Smooth muscle cell (in vitro differentiated cells): ENCODE measurements around the gene RPL38. TPM values are rescaled to one million over a fixed set of nuclear protein-coding genes. Genes with fewer than 3 reads are reported as not detected.

Experiments used
- DNase-seq: peaks from one replicate; lab custom pipeline; 2025; ENCODE audit not compliant: unreplicated experiment; lab: John Stamatoyannopoulos, UW
- H2AFZ ChIP-seq: fragments of 200-600 bp; sonication (generic); 2 replicates; pipeline ENCODE4 v1.6.0; 2016; ENCODE audit warnings: antibody characterized with exemption, low read depth, mild to moderate bottlenecking
- H3F3A ChIP-seq: fragments of 200-600 bp; sonication (generic); 2 replicates; pipeline ENCODE4 v1.6.0; 2017; ENCODE audit warnings: antibody characterized with exemption, low read depth
- H3K27ac ChIP-seq: fragments of 200-600 bp; sonication (generic); 2 replicates; pipeline ENCODE4 v1.5.1; 2016; ENCODE audit warnings: low read depth, mild to moderate bottlenecking
- H3K27me3 ChIP-seq: fragments of 200-600 bp; sonication (generic); 2 replicates; pipeline ENCODE4 v1.6.1; 2016; ENCODE audit warnings: low read depth, mild to moderate bottlenecking
- H3K36me3 ChIP-seq: fragments of 200-600 bp; sonication (generic); 2 replicates; pipeline ENCODE4 v1.5.1; 2016; ENCODE audit warnings: low read depth
- H3K4me1 ChIP-seq: fragments of 200-600 bp; sonication (generic); 2 replicates; pipeline ENCODE4 v1.5.1; 2016; ENCODE audit warnings: low read depth
- H3K4me2 ChIP-seq: fragments of 200-600 bp; sonication (generic); 2 replicates; pipeline ENCODE4 v1.6.0; 2016; ENCODE audit warnings: mild to moderate bottlenecking
- H3K4me3 ChIP-seq: fragments of 200-600 bp; sonication (generic); 2 replicates; pipeline ENCODE4 v1.5.1; 2016; ENCODE audit warnings: mild to moderate bottlenecking
- H3K79me2 ChIP-seq: fragments of 200-600 bp; sonication (generic); 2 replicates; pipeline ENCODE4 v1.6.0; 2016; ENCODE audit warnings: low read depth, mild to moderate bottlenecking
- H3K9ac ChIP-seq: fragments of 200-600 bp; sonication (generic); 2 replicates; pipeline ENCODE4 v1.6.0; 2016; ENCODE audit warnings: low read depth
- H3K9me3 ChIP-seq: fragments of 200-600 bp; sonication (generic); replicated peaks from 2 replicates; pipeline ENCODE4 v1.5.1; 2016; ENCODE audit warnings: low read depth
- H4K20me1 ChIP-seq: fragments of 200-600 bp; sonication (generic); 2 replicates; pipeline ENCODE4 v1.6.0; 2016; ENCODE audit warnings: low read depth
- WGBS: methylation state at CpG from one replicate; pipeline ENCODE4 v1.1.7; 2016; ENCODE audit warnings: low lambda C conversion rate; 5-methylcytosine and 5-hydroxymethylcytosine counted together
- polyA plus RNA-seq: library from polyadenylated mRNA; unstranded; fragments of >200 nt; fragmentation: Nextera tagmentation; extraction: Ambion mirVana; gene quantifications from 2 replicates; pipeline ENCODE4 v1.2.1, GENCODE V29; 2016
- total RNA-seq: library from RNA; depleted of rRNA; stranded (reverse); fragments of >200 nt; gene quantifications from 2 replicates; pipeline ENCODE4 v1.2.3, GENCODE V29; 2014
- TF ChIP-seq, protein P1 (sequence below): fragments of 200-600 bp; sonication (generic); IDR thresholded peaks from 2 replicates; pipeline ENCODE4 v1.5.1; 2017; ENCODE audit warnings: borderline replicate concordance, mild to moderate bottlenecking, antibody characterized with exemption; ENCODE audit not compliant: insufficient read depth, poor library complexity, severe bottlenecking

RPL38 gene
- total and polyA plus RNA-seq, 2 experiments from 2014 or later: 449 to 889 TPM

DNA sequence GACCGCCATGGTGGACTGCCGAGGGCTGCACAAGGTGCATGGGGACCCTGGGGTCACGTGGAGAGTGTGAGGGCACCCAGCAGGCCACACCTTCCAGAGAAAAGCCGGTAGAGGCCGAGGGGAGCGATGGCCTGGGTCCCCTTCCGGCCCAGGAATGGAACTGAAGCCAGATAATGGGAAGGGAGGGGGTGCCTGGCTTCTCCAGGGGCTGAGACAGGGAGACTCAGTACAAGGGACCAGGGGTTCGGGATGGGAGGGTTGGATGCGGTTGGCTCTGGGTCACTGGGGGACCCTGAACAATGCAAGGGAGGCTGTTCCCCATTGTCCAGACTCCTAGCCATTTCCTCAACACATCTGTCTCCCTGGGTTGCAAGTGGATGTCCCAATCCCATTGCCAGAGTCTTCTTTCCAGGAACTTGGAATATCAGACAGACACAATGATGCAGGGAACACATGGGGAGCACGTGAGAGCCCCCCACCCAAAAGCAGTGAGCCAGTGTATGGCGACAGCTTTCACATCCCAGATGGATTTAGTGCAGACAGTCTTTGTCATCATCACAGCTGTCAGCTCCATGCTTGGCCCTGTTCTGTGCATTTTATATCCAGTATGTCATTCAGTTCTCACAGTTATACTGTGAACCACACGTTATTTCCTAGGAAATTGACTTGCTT, 47.0 kb downstream of the RPL38 start:
- H3K9ac ChIP-seq: no peak overlapping the region
- 70% methylated on average over 12 of the region's 12 CpGs for WGBS

DNA sequence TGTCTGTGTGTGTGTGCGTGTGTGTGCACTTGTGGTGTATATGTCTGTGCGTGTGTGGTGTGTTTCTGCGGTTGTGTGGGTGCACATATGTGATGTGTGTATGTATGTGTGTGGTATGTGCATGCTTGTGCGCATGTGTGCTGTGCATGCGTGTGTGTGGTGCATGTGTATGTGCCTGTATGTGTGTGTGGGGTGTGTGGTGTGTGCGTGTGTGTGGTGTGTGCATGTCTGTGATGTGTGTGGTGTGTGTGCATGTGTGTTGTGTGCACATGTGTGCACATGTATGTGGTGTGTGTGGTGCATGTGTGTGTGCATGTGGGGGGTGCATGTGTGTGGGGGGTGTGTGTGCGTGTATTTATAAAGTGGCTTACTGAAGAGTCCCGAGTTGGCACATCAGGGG, 47.6 kb downstream of the RPL38 start:
- Histone ChIP-seq H3K9ac (no peak overlapping the region), H3K4me3 (no peak overlapping the region), H4K20me1 (no peaks in the 10 kb centered on the region), H3K27ac (no peak overlapping the region), H3K9me3 (no peaks in the 10 kb centered on the region), H3K79me2 (no peaks in the 10 kb centered on the region), H3K36me3 (no peaks in the 10 kb centered on the region), H2AFZ (no peak overlapping the region), H3F3A (no peaks in the 10 kb centered on the region), H3K4me2 (no peak overlapping the region), H3K4me1 (peaks cover 3% of the 10 kb centered on the region), H3K27me3 (no peaks in the 10 kb centered on the region)
- TF ChIP-seq, protein P1, sequence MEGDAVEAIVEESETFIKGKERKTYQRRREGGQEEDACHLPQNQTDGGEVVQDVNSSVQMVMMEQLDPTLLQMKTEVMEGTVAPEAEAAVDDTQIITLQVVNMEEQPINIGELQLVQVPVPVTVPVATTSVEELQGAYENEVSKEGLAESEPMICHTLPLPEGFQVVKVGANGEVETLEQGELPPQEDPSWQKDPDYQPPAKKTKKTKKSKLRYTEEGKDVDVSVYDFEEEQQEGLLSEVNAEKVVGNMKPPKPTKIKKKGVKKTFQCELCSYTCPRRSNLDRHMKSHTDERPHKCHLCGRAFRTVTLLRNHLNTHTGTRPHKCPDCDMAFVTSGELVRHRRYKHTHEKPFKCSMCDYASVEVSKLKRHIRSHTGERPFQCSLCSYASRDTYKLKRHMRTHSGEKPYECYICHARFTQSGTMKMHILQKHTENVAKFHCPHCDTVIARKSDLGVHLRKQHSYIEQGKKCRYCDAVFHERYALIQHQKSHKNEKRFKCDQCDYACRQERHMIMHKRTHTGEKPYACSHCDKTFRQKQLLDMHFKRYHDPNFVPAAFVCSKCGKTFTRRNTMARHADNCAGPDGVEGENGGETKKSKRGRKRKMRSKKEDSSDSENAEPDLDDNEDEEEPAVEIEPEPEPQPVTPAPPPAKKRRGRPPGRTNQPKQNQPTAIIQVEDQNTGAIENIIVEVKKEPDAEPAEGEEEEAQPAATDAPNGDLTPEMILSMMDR: no peak
- 90% methylated on average over 8 of the region's 8 CpGs for WGBS
- no peak for DNase-seq

More for the DNA sequence above, 47.0 kb downstream of the RPL38 start:
- Histone ChIP-seq H3K4me3 (no peak overlapping the region), H3K27ac (no peak overlapping the region), H3K79me2 (no peaks in the 10 kb centered on the region), H3K27me3 (no peaks in the 10 kb centered on the region), H3K4me2 (no peak overlapping the region), H4K20me1 (no peaks in the 10 kb centered on the region), H3K9me3 (no peaks in the 10 kb centered on the region), H3K4me1 (peaks cover 8% of the 10 kb centered on the region), H3F3A (no peaks in the 10 kb centered on the region), H3K36me3 (no peaks in the 10 kb centered on the region), H2AFZ (no peak overlapping the region)
- TF ChIP-seq, protein P1: no peak
- no peak for DNase-seq

DNA sequence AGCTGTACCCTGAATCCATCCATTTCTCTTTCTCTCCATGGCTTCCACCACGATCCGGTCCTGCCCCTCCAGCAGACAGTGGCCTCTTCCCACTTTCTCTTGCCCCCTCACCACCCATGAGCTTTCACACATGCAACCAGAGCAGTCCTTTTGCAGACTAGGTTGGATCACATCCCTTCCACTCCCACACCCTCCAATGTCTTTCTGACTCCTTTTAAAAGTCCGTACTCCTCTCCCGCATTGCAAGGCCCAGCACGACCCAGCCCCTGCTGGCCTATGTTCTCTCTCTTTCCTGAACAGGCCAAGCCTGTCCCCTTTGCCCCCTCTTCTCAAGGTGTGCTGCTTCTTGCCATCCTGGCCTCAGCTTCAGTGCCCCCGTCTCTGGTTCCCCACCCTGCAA, 48.1 kb downstream of the RPL38 start:
- Histone ChIP-seq H3K36me3 (no peaks in the 10 kb centered on the region), H3K79me2 (no peaks in the 10 kb centered on the region), H2AFZ (no peak overlapping the region), H3K9ac (no peak overlapping the region), H4K20me1 (no peaks in the 10 kb centered on the region), H3K27me3 (no peaks in the 10 kb centered on the region), H3K27ac (no peak overlapping the region), H3K4me1 (no peaks in the 10 kb centered on the region), H3K4me3 (no peak overlapping the region), H3F3A (no peaks in the 10 kb centered on the region), H3K4me2 (no peak overlapping the region), H3K9me3 (no peaks in the 10 kb centered on the region)
- 88% methylated on average over 6 of the region's 6 CpGs for WGBS
- TF ChIP-seq, protein P1: no peak
- no peak for DNase-seq

DNA sequence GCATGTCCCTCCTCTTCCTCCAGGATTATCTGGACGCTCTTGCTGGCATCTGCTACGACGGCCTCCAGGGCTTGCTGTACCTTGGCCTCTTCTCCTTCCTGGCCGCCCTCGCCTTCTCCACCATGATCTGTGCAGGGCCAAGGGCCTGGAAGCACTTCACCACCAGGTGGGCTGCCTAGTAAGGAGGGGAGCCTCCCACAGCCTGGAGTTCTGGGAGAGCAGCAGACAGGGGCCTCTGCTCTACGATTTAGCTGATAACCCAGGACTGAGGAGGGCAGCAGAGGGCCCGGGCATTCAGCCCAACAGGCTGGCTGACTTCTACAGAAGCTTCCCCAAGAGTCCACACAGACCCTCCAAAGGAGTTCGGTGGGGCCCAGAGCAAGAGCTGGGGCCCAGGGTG, 48.7 kb downstream of the RPL38 start:
- Histone ChIP-seq H3K4me1 (no peaks in the 10 kb centered on the region), H3K4me3 (no peak overlapping the region), H3K9me3 (no peaks in the 10 kb centered on the region), H3K79me2 (no peaks in the 10 kb centered on the region), H4K20me1 (no peaks in the 10 kb centered on the region), H3K9ac (no peak overlapping the region), H3F3A (no peaks in the 10 kb centered on the region), H3K27me3 (no peaks in the 10 kb centered on the region), H3K27ac (no peak overlapping the region), H3K4me2 (no peak overlapping the region), H3K36me3 (no peaks in the 10 kb centered on the region), H2AFZ (no peak overlapping the region)
- 88% methylated on average over 8 of the region's 8 CpGs for WGBS
- TF ChIP-seq, protein P1: no peak
- DNase-seq: no peak
